Measurements from ENCODE around the gene E2F1. TPM values are rescaled to one million over a fixed set of nuclear protein-coding genes. Genes with fewer than 3 reads are reported as not detected.

Gene E2F1
- total RNA-seq, 1 donor from 2014 or later = 2.4 TPM

- intact Hi-C loops (cut with DNase I) = no loop called here
- Histone ChIP-seq H3K36me3 (no peaks in the 10 kb centered on the region), H3K27ac (peak overlapping the region; percentile 36), H3K4me1 (no peaks in the 10 kb centered on the region), H3K4me3 (no peak overlapping the region), H3K9me3 (no peaks in the 10 kb centered on the region), H3K27me3 (no peaks in the 10 kb centered on the region)
- ATAC-seq (peak; percentile 50), DNase-seq (no peak)
- no peak for TF ChIP-seq CTCF (IDR thresholded peaks at IDR 0.05)
These were observed 39.6 kb upstream of the E2F1 start for GRCh38 chr20:33725607-33726264.

- Histone ChIP-seq H3K9me3 (no peaks in the 10 kb centered on the region), H3K36me3 (no peaks in the 10 kb centered on the region), H3K27ac (peak overlapping the region; percentile 36), H3K27me3 (no peaks in the 10 kb centered on the region), H3K4me1 (peaks cover 2% of the 10 kb centered on the region), H3K4me3 (no peak overlapping the region)
- intact Hi-C loops (cut with DNase I) = no loop called here
- TF ChIP-seq CTCF (IDR thresholded peaks at IDR 0.05) = no peak
- peak; percentile 74 for ATAC-seq
- no peak for DNase-seq
These were observed 38.4 kb upstream of the E2F1 start for GRCh38 chr20:33724439-33725094.

- ATAC-seq (no peak), DNase-seq (no peak)
- H3K9me3 ChIP-seq = no peaks in the 10 kb centered on the region
- no peak overlapping the region for H3K4me3 ChIP-seq
- peaks cover 11% of the 10 kb centered on the region for H3K4me1 ChIP-seq
- no peaks in the 10 kb centered on the region for H3K27me3 ChIP-seq
- H3K27ac ChIP-seq = no peak overlapping the region
- intact Hi-C loops (cut with DNase I) = no loop called here
- TF ChIP-seq CTCF (IDR thresholded peaks at IDR 0.05) = no peak
- H3K36me3 ChIP-seq = no peaks in the 10 kb centered on the region
These were observed 35.4 kb upstream of the E2F1 start for GRCh38 chr20:33721391-33722140.

- H3K27me3 ChIP-seq = no peaks in the 10 kb centered on the region
- ATAC-seq = peak; percentile 97
- peaks cover 11% of the 10 kb centered on the region for H3K4me1 ChIP-seq
- peaks cover 3% of the 10 kb centered on the region for H3K36me3 ChIP-seq
- H3K9me3 ChIP-seq = no peaks in the 10 kb centered on the region
- intact Hi-C loops (cut with DNase I) = no loop called here
- peak within 1 kb of the TSS; percentile 87 for H3K27ac ChIP-seq
- peak within 1 kb of the TSS; percentile 89 for H3K4me3 ChIP-seq
- TF ChIP-seq CTCF (IDR thresholded peaks at IDR 0.05) = no peak
- DNase-seq = peak; percentile 92
These were observed 34.0 kb upstream of the E2F1 start, which contains the start of gene PXMP4 for GRCh38 chr20:33719989-33720709. Gene PXMP4, minus strand, starts transcription at chr20:33720310. Its CDS starts 103 bp downstream, at chr20:33720207.

- intact Hi-C loops (cut with DNase I) = no loop called here
- Histone ChIP-seq H3K36me3 (peaks cover 10% of the 10 kb centered on the region), H3K4me1 (peaks cover 11% of the 10 kb centered on the region), H3K27ac (peak overlapping the region; percentile 87), H3K4me3 (peak overlapping the region; percentile 89), H3K9me3 (no peaks in the 10 kb centered on the region), H3K27me3 (no peaks in the 10 kb centered on the region)
- TF ChIP-seq CTCF (IDR thresholded peaks at IDR 0.05) = no peak
- DNase-seq (no peak), ATAC-seq (no peak)
These were observed 33.2 kb upstream of the E2F1 start for GRCh38 chr20:33719277-33719988.
